Astrocyte (in vitro differentiated cells and primary cell): ENCODE data around the gene ZFP91. TPM values are rescaled to one million over a fixed set of nuclear protein-coding genes. Genes with fewer than 3 reads are reported as not detected.
"Not testable (repeated sequence)": the region's sequence is repeated elsewhere in the genome, so short reads cannot be mapped to it uniquely, and the experiment has no call there.

Experiments used
- DNase-seq: peaks from one replicate; pipeline ENCODE4 v3.0.0-alpha.2; 2010; ENCODE audit warnings: low read depth
- FAIRE-seq: peaks from 2 replicates; lab custom pipeline; 2011; peaks lifted over from hg19 to GRCh38; lab: Jason Lieb, UNC
- H2AFZ ChIP-seq: 2 replicates; pipeline ENCODE4 v1.6.0; 2012; ENCODE audit warnings: low read depth, low read length, inconsistent platforms
- H3K27ac ChIP-seq: 2 replicates; pipeline ENCODE4 v1.5.1; 2011; ENCODE audit warnings: low read depth, low read length, inconsistent platforms
- H3K27me3 ChIP-seq: 2 replicates; pipeline ENCODE4 v1.6.0; 2011; ENCODE audit warnings: low read length, inconsistent platforms; ENCODE audit not compliant: insufficient read depth
- H3K36me3 ChIP-seq: 2 replicates; pipeline ENCODE4 v1.5.1; 2011; ENCODE audit warnings: low read length, inconsistent platforms; ENCODE audit not compliant: insufficient read depth
- H3K4me1 ChIP-seq: 2 replicates; pipeline ENCODE4 v1.5.1; 2011; ENCODE audit warnings: low read length, inconsistent platforms; ENCODE audit not compliant: insufficient read depth
- H3K4me2 ChIP-seq: 2 replicates; pipeline ENCODE4 v1.6.0; 2012; ENCODE audit warnings: low read length, inconsistent platforms
- H3K4me3 ChIP-seq: 2 replicates; pipeline ENCODE4 v1.5.1; 2011; ENCODE audit warnings: low read depth, mild to moderate bottlenecking, low read length, inconsistent platforms; ENCODE audit not compliant: insufficient read depth
- H3K79me2 ChIP-seq: 2 replicates; pipeline ENCODE4 v1.6.0; 2012; ENCODE audit warnings: mild to moderate bottlenecking, low read length, inconsistent platforms; ENCODE audit not compliant: insufficient read depth
- H3K9ac ChIP-seq: 2 replicates; pipeline ENCODE4 v1.6.0; 2012; ENCODE audit warnings: mild to moderate bottlenecking, low read length, inconsistent platforms
- H3K9me3 ChIP-seq: 2 replicates; pipeline ENCODE4 v1.5.1; 2012; ENCODE audit warnings: low read depth, mild to moderate bottlenecking, low read length, inconsistent platforms; ENCODE audit not compliant: insufficient read depth
- H4K20me1 ChIP-seq: 2 replicates; pipeline ENCODE4 v1.6.0; 2012; ENCODE audit warnings: low read length, inconsistent platforms; ENCODE audit not compliant: insufficient read depth
- H3K27ac Mint-ChIP-seq: one replicate; pipeline ENCODE4 v1.8.0; 2021; ENCODE audit warnings: mild to moderate bottlenecking, mixed read lengths; ENCODE audit not compliant: unreplicated experiment
- H3K27me3 Mint-ChIP-seq: one replicate; pipeline ENCODE4 v1.8.0; 2021; ENCODE audit warnings: low read depth, mixed read lengths; ENCODE audit not compliant: unreplicated experiment
- H3K36me3 Mint-ChIP-seq: one replicate; pipeline ENCODE4 v1.8.0; 2021; ENCODE audit warnings: low read depth, mixed read lengths; ENCODE audit not compliant: unreplicated experiment
- H3K4me1 Mint-ChIP-seq: one replicate; pipeline ENCODE4 v1.8.0; 2021; ENCODE audit warnings: low read depth, mixed read lengths; ENCODE audit not compliant: unreplicated experiment
- H3K4me3 Mint-ChIP-seq: one replicate; pipeline ENCODE4 v1.8.0; 2021; ENCODE audit warnings: mild to moderate bottlenecking, moderate library complexity, mixed read lengths; ENCODE audit not compliant: unreplicated experiment
- H3K9me3 Mint-ChIP-seq: one replicate; pipeline ENCODE4 v1.8.0; 2021; ENCODE audit warnings: mild to moderate bottlenecking, mixed read lengths; ENCODE audit not compliant: unreplicated experiment
- EZH2 ChIP-seq: IDR thresholded peaks from 2 replicates; pipeline ENCODE4 v1.6.1; 2012; ENCODE audit warnings: mild to moderate bottlenecking, low read length, inconsistent platforms; ENCODE audit not compliant: insufficient read depth
- total RNA-seq: library from RNA; stranded (reverse); gene quantifications from 2 replicates; pipeline ENCODE4 v1.2.1, GENCODE V29; 2021
- TF ChIP-seq, protein P1 (sequence below): IDR thresholded peaks from 2 replicates; pipeline ENCODE4 v1.5.1; 2011; ENCODE audit warnings: low read depth, mild to moderate bottlenecking, inconsistent platforms, low read length, moderate library complexity; ENCODE audit not compliant: insufficient read depth

The ZFP91 gene
- total RNA-seq, 1 donor from 2014 or later: 40.1 TPM

DNA sequence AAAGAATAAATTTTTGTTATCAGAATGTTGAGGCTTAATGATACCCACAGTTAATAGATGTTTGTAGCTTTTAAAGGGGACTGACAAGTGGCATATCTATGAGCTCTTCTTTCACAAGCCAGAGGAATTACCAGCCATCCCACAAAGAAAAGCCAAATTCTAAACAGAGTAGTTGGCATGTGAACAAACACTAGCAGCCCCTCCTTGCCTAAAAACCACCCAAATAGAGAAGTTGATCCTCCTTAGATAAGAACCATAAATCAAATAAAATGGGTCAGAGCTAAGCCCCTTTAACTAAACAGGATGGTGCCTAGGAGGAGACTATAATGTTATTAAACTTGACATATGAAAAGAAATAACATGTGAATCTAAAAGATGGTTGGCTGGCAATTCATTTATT is 14.6 kb upstream of the ZFP91 start:
- H3K9me3 ChIP-seq: no peaks in the 10 kb centered on the region
- no peak overlapping the region for H2AFZ ChIP-seq
- H3K27me3 ChIP-seq: no peaks in the 10 kb centered on the region
- H3K36me3 Mint-ChIP-seq: peaks cover 3% of the 10 kb centered on the region
- no peak for DNase-seq
- H3K27ac Mint-ChIP-seq: no peak overlapping the region
- no peak overlapping the region for H3K4me3 Mint-ChIP-seq
- TF ChIP-seq, protein P1, sequence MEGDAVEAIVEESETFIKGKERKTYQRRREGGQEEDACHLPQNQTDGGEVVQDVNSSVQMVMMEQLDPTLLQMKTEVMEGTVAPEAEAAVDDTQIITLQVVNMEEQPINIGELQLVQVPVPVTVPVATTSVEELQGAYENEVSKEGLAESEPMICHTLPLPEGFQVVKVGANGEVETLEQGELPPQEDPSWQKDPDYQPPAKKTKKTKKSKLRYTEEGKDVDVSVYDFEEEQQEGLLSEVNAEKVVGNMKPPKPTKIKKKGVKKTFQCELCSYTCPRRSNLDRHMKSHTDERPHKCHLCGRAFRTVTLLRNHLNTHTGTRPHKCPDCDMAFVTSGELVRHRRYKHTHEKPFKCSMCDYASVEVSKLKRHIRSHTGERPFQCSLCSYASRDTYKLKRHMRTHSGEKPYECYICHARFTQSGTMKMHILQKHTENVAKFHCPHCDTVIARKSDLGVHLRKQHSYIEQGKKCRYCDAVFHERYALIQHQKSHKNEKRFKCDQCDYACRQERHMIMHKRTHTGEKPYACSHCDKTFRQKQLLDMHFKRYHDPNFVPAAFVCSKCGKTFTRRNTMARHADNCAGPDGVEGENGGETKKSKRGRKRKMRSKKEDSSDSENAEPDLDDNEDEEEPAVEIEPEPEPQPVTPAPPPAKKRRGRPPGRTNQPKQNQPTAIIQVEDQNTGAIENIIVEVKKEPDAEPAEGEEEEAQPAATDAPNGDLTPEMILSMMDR: no peak
- TF ChIP-seq EZH2: no peak
- H3K27me3 Mint-ChIP-seq: no peaks in the 10 kb centered on the region
- H3K9ac ChIP-seq: no peak overlapping the region
- no peak overlapping the region for H3K4me2 ChIP-seq
- H3K4me1 ChIP-seq: no peaks in the 10 kb centered on the region
- no peak overlapping the region for H3K27ac ChIP-seq
- no peaks in the 10 kb centered on the region for H3K4me1 Mint-ChIP-seq
- H3K9me3 Mint-ChIP-seq: no peaks in the 10 kb centered on the region
- H3K36me3 ChIP-seq: no peaks in the 10 kb centered on the region
- H3K4me3 ChIP-seq: no peak overlapping the region
- no peaks in the 10 kb centered on the region for H3K79me2 ChIP-seq
- FAIRE-seq: no peak
- H4K20me1 ChIP-seq: no peaks in the 10 kb centered on the region

DNA sequence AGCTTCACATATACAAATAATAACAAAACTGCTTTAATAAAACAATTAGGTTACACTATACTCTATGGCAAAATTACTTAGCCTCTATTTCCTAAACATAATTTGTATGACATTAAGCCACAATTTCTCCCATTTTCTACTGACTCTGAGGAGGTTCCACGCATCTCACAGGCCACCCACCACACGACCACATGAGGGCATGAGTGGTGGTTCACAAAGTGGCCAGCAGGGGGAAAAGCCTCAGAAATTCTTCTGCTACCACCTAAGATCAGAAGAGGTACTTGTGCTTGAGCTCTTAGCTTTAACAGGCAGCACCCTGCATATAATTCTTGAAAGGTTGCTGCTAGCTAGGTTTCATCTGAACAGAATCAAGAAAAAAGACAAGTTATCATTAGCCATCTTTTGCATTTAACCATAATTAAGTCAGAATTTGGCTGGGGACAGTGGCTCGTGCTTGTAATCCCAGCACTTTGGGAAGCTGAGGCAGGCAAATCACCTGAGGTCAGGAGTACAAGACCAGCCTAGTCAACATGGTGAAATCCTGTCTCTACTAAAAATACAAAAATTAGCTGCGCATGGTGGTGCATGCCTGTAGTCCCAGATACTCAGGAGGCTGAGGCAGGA is 10.9 kb upstream of the ZFP91 start:
- peaks cover 2% of the 10 kb centered on the region for H3K36me3 Mint-ChIP-seq
- no peak overlapping the region for H3K9ac ChIP-seq

GRCh38 chr11:58572906-58573305 is 6.0 kb upstream of the ZFP91 start:
- Histone ChIP-seq H3K27ac (peak overlapping the region; percentile 71), H3K9ac (peak overlapping the region; percentile 29), H3K4me1 (peaks cover 29% of the 10 kb centered on the region), H3K4me2 (peak overlapping the region; percentile 70)
- not testable (repeated sequence) for FAIRE-seq, H3K9me3 Mint-ChIP-seq, H4K20me1 ChIP-seq, H3K79me2 ChIP-seq, H2AFZ ChIP-seq, H3K4me3 Mint-ChIP-seq, H3K36me3 ChIP-seq, H3K9me3 ChIP-seq, DNase-seq, H3K4me3 ChIP-seq, H3K27ac Mint-ChIP-seq, H3K27me3 ChIP-seq, H3K27me3 Mint-ChIP-seq, H3K36me3 Mint-ChIP-seq
- peaks cover 29% of the 10 kb centered on the region for H3K4me1 Mint-ChIP-seq

More for the DNA sequence above, 10.9 kb upstream of the ZFP91 start:
- no peak overlapping the region for H3K27ac ChIP-seq
- no peak overlapping the region for H3K4me3 ChIP-seq
- no peak overlapping the region for H3K27ac Mint-ChIP-seq
- no peaks in the 10 kb centered on the region for H3K36me3 ChIP-seq
- TF ChIP-seq, protein P1: peak; percentile 84
- TF ChIP-seq EZH2: no peak
- H2AFZ ChIP-seq: no peak overlapping the region
- H3K4me1 Mint-ChIP-seq: no peaks in the 10 kb centered on the region
- no peaks in the 10 kb centered on the region for H3K9me3 Mint-ChIP-seq
- H3K27me3 Mint-ChIP-seq: no peaks in the 10 kb centered on the region
- no peaks in the 10 kb centered on the region for H3K27me3 ChIP-seq
- peak; percentile 32 for DNase-seq
- no peaks in the 10 kb centered on the region for H3K4me1 ChIP-seq
- no peak overlapping the region for H3K4me3 Mint-ChIP-seq
- FAIRE-seq: no peak
- H3K9me3 ChIP-seq: no peaks in the 10 kb centered on the region
- no peaks in the 10 kb centered on the region for H4K20me1 ChIP-seq
- H3K79me2 ChIP-seq: no peaks in the 10 kb centered on the region
- H3K4me2 ChIP-seq: no peak overlapping the region
